Osteoblast (primary cell): ENCODE measurements around the gene GRWD1. TPM values are rescaled to one million over a fixed set of nuclear protein-coding genes. Genes with fewer than 3 reads are reported as not detected.

Experiments used
- DNase-seq: peaks from one replicate; pipeline ENCODE4 v3.0.0; 2011; ENCODE audit warnings: low spot score, mixed read lengths; ENCODE audit not compliant: insufficient read length; ENCODE audit errors: missing footprints
- H2AFZ ChIP-seq: 2 replicates; pipeline ENCODE4 v1.6.0; 2011; ENCODE audit warnings: mild to moderate bottlenecking, low read length
- H3K27ac ChIP-seq: 2 replicates; pipeline ENCODE4 v1.5.1; 2011; ENCODE audit warnings: mild to moderate bottlenecking, low read depth, low read length, moderate library complexity
- H3K27me3 ChIP-seq: 2 replicates; pipeline ENCODE4 v1.6.0; 2012; ENCODE audit warnings: mild to moderate bottlenecking, control low read depth, inconsistent platforms, low read length, moderate library complexity; ENCODE audit not compliant: insufficient read depth
- H3K36me3 ChIP-seq: 2 replicates; pipeline ENCODE4 v1.5.1; 2011; ENCODE audit warnings: mild to moderate bottlenecking, low read length, control low read depth, moderate library complexity; ENCODE audit not compliant: insufficient read depth
- H3K4me1 ChIP-seq: 2 replicates; pipeline ENCODE4 v1.5.1; 2011; ENCODE audit warnings: mild to moderate bottlenecking, low read length, control low read depth, moderate library complexity; ENCODE audit not compliant: insufficient read depth
- H3K4me2 ChIP-seq: 2 replicates; pipeline ENCODE4 v1.6.0; 2011; ENCODE audit warnings: mild to moderate bottlenecking, low read length; ENCODE audit not compliant: insufficient read depth
- H3K4me3 ChIP-seq: fragments of 200-600 bp; sonication (generic); 3 replicates; pipeline ENCODE4 v1.5.1; 2012; ENCODE audit warnings: mild to moderate bottlenecking, low read length, inconsistent platforms; ENCODE audit not compliant: insufficient read depth
- H3K79me2 ChIP-seq: 2 replicates; pipeline ENCODE4 v1.6.0; 2012; ENCODE audit warnings: mild to moderate bottlenecking, low read length, control low read depth, inconsistent platforms; ENCODE audit not compliant: insufficient read depth
- H3K9me3 ChIP-seq: 2 replicates; pipeline ENCODE4 v1.5.1; 2011; ENCODE audit warnings: low read depth, low read length, control low read depth
- H4K20me1 ChIP-seq: 2 replicates; pipeline ENCODE4 v1.6.0; 2012; ENCODE audit warnings: mild to moderate bottlenecking, low read length, control low read depth; ENCODE audit not compliant: insufficient read depth
- CTCF ChIP-seq: IDR thresholded peaks from 2 replicates; pipeline ENCODE4 v1.5.1; 2011; ENCODE audit warnings: mild to moderate bottlenecking, low read depth, low read length, moderate library complexity; ENCODE audit errors: extremely low read depth
- total RNA-seq: library from RNA; depleted of rRNA; stranded (reverse); fragments of >200 nt; gene quantifications from 2 replicates; pipeline ENCODE4 v1.2.3, GENCODE V29; 2012

The GRWD1 gene
- total RNA-seq, 1 donor: 25.0 TPM

GRCh38 chr19:48441360-48442050 is 4.3 kb upstream of the GRWD1 start:
- H3K79me2 ChIP-seq: peaks cover 8% of the 10 kb centered on the region
- no peak overlapping the region for H3K4me3 ChIP-seq
- peaks cover 5% of the 10 kb centered on the region for H3K27me3 ChIP-seq
- H3K27ac ChIP-seq: no peak overlapping the region
- no peaks in the 10 kb centered on the region for H3K9me3 ChIP-seq
- no peak overlapping the region for H2AFZ ChIP-seq
- H3K36me3 ChIP-seq: no peaks in the 10 kb centered on the region
- H3K4me2 ChIP-seq: no peak overlapping the region
- no peak for TF ChIP-seq CTCF
- peak; percentile 60 for DNase-seq
- peaks cover 16% of the 10 kb centered on the region for H3K4me1 ChIP-seq
- H4K20me1 ChIP-seq: no peaks in the 10 kb centered on the region

- Histone ChIP-seq H3K4me2 (no peak overlapping the region), H3K4me1 (peaks cover 18% of the 10 kb centered on the region), H3K27me3 (peaks cover 5% of the 10 kb centered on the region), H2AFZ (no peak overlapping the region), H3K27ac (no peak overlapping the region), H3K4me3 (no peak overlapping the region), H4K20me1 (no peaks in the 10 kb centered on the region), H3K9me3 (no peaks in the 10 kb centered on the region), H3K36me3 (peaks cover 2% of the 10 kb centered on the region), H3K79me2 (peaks cover 13% of the 10 kb centered on the region)
- DNase-seq: peak; percentile 81
- TF ChIP-seq CTCF: no peak
Observed at GRCh38 chr19:48442116-48443035, 3.4 kb upstream of the GRWD1 start.

GRCh38 chr19:48443256-48443655 is 2.5 kb upstream of the GRWD1 start:
- peaks cover 18% of the 10 kb centered on the region for H3K4me1 ChIP-seq
- no peak for TF ChIP-seq CTCF
- H3K4me3 ChIP-seq: no peak overlapping the region
- no peaks in the 10 kb centered on the region for H3K9me3 ChIP-seq
- no peak overlapping the region for H3K27ac ChIP-seq
- H3K4me2 ChIP-seq: no peak overlapping the region
- H3K36me3 ChIP-seq: peaks cover 11% of the 10 kb centered on the region
- no peak overlapping the region for H2AFZ ChIP-seq
- H4K20me1 ChIP-seq: no peaks in the 10 kb centered on the region
- DNase-seq: peak; percentile 93
- H3K79me2 ChIP-seq: peaks cover 21% of the 10 kb centered on the region
- H3K27me3 ChIP-seq: peaks cover 5% of the 10 kb centered on the region

GRCh38 chr19:48443731-48444128 is 2.1 kb upstream of the GRWD1 start:
- peaks cover 26% of the 10 kb centered on the region for H3K79me2 ChIP-seq
- H3K36me3 ChIP-seq: peaks cover 16% of the 10 kb centered on the region
- peaks cover 5% of the 10 kb centered on the region for H3K27me3 ChIP-seq
- H3K4me2 ChIP-seq: peak overlapping the region; percentile 94
- H3K9me3 ChIP-seq: no peaks in the 10 kb centered on the region
- no peak overlapping the region for H3K27ac ChIP-seq
- peak; percentile 77 for DNase-seq
- H2AFZ ChIP-seq: no peak overlapping the region
- peaks cover 18% of the 10 kb centered on the region for H3K4me1 ChIP-seq
- TF ChIP-seq CTCF: no peak
- no peaks in the 10 kb centered on the region for H4K20me1 ChIP-seq
- H3K4me3 ChIP-seq: peak overlapping the region; percentile 93
